Ammon's horn (tissue), 1 donor: ENCODE data around the gene HSPA1L.
A peak's percentile ranks its signal among the peaks of the same experiment; 100 is the strongest.
"Not testable (repeated sequence)": the region's sequence is repeated elsewhere in the genome, so short reads cannot be mapped to it uniquely, and the experiment has no call there.

Experiments used
- DNase-seq: peaks from one replicate; pipeline ENCODE4 v3.0.0-alpha.2; 2016; ENCODE audit warnings: low spot score

The HSPA1L gene

GRCh38 chr6:31813465-31813849, 1.6 kb downstream of the HSPA1L start:
- DNase-seq = no peak

- no peak for DNase-seq
Observed at GRCh38 chr6:31811645-31812044, 3.4 kb downstream of the HSPA1L start.

GRCh38 chr6:31808599-31808998, 6.5 kb downstream of the HSPA1L start:
- not testable (repeated sequence) for DNase-seq

- peak; percentile 98 for DNase-seq
Observed at GRCh38 chr6:31806470-31807272, 8.4 kb downstream of the HSPA1L start, which contains the start of gene LSM2. Gene LSM2, minus strand, starts transcription at chr6:31806966. Its CDS starts 209 bp downstream, at chr6:31806757.

- no peak for DNase-seq
Observed at GRCh38 chr6:31805939-31806469, 9.1 kb downstream of the HSPA1L start.

- DNase-seq = not testable (repeated sequence)
Observed at GRCh38 chr6:31801031-31801927, 13.8 kb downstream of the HSPA1L start.

GRCh38 chr6:31799781-31800180, 15.3 kb downstream of the HSPA1L start:
- DNase-seq = no peak

- DNase-seq = no peak
Observed at GRCh38 chr6:31797588-31797987, 17.5 kb downstream of the HSPA1L start.

- no peak for DNase-seq
Observed at GRCh38 chr6:31796993-31797385, 18.1 kb downstream of the HSPA1L start.

- peak; percentile 92 for DNase-seq
Observed at GRCh38 chr6:31795616-31796298, 19.3 kb downstream of the HSPA1L start, which contains the start of gene VARS1. Gene VARS1, minus strand, starts transcription at chr6:31795752. Its CDS starts 535 bp downstream, at chr6:31795217.

GRCh38 chr6:31794866-31795615, 20.0 kb downstream of the HSPA1L start:
- DNase-seq = no peak

GRCh38 chr6:31794294-31794865, 20.7 kb downstream of the HSPA1L start:
- no peak for DNase-seq

- DNase-seq = not testable (repeated sequence)
Observed at GRCh38 chr6:31793927-31794245, 21.2 kb downstream of the HSPA1L start.

GRCh38 chr6:31792761-31793171, 22.3 kb downstream of the HSPA1L start:
- DNase-seq = no peak

- no peak for DNase-seq
Observed at GRCh38 chr6:31792090-31792374, 23.1 kb downstream of the HSPA1L start.

GRCh38 chr6:31791324-31792089, 23.6 kb downstream of the HSPA1L start:
- peak; percentile 72 for DNase-seq

GRCh38 chr6:31785475-31785874, 29.6 kb downstream of the HSPA1L start:
- no peak for DNase-seq

- DNase-seq = no peak
Observed at GRCh38 chr6:31784098-31784925, 30.8 kb downstream of the HSPA1L start.

- no peak for DNase-seq
Observed at GRCh38 chr6:31782126-31782855, 32.8 kb downstream of the HSPA1L start.
